Activated CD4-positive, alpha-beta T cell treated with anti-CD3 and anti-CD28 coated beads for 4 hours (primary cell): Measurements from ENCODE around the gene PKHD1.

Source experiments
- DNase-seq, 2 donors: peaks; one replicate each; pipeline ENCODE4 v3.0.0-alpha.2; 2020

The PKHD1 gene

DNA sequence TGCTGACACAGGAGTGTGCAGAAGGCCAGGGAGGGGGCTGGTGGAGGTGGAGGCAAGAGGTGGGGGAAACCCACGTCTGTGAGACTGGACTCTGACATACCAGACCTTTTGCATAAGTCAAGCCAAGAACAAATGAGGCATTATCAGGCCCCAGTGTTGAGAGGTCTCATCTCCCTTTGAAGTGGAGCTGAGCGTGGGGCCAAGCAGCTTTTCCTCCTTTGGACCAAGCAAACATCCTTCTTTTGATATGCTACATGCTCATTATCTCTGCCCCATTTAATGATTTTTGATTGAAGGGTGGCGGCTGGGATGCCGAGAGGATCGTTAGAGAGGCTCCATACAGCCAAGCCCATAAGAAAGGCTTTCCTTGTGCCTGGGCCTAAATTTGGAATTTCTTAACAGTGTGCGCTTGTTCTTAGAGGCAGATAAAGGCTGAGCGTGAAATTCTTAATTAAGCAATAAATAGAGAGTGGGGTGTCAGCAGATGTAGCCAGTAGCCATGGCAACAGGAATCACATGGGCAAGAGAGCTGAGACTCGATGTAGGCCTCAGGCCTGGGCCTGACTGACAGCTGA is 244.5 kb downstream of the PKHD1 start:
- DNase-seq, result no peak

DNA sequence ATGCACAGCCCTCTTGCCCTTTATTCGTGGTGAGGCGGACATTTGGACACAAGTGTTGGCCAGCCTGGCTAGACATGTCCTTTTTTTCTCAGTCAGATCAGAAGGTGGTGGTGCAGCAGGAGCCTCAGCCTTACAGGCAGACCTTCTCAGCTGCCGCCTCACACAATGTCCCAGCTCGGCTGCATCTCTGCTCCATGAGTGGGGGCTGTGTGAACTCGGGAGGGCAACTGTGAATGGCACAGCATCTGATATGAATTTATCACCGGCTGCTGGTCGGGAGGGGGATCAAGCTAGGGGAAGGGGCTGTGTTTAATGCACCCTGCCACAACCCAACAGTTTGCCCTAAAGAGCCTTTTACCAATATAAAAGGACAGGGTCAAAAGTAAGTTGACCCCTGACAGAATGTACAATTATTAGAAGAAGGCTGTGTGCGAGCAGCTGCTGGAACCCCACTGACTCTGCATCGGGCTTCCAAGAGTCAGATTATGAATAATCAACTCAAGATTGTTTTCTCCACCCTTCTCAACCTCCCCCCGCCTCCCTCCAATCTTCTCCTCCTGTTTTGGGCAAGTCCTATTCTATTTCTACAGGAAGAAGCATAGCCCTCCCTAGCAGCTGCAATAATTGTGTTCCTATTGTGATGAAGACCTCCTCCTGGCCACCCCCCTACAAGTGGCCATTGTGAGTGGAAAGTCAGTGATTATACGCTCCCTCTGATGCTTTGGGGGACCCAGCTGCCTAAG is 245.2 kb downstream of the PKHD1 start:
- DNase-seq, result no peak

DNA sequence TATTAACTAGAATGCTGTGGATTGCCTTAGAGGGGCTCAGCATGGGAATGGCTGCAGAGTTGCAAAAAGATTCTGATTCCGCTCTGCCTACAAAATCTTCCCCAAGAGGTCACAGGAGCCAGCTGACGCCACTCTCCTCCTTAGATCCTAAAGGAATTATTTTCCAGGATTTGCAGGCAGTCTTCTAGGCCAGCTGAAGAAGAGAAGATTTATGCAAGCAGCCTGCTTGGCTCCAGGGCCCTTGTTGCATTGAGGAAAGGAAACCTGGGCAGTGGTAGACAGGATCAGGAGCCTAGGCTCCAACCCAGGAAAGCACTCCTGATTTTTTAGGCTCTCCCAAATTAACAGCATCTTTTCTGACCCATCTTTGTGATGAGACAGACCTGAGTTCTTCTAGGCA is 245.8 kb downstream of the PKHD1 start:
- DNase-seq, result no peak

- no peak for DNase-seq
These were observed 247.6 kb downstream of the PKHD1 start for GRCh38 chr6:51839726-51840374.

DNA sequence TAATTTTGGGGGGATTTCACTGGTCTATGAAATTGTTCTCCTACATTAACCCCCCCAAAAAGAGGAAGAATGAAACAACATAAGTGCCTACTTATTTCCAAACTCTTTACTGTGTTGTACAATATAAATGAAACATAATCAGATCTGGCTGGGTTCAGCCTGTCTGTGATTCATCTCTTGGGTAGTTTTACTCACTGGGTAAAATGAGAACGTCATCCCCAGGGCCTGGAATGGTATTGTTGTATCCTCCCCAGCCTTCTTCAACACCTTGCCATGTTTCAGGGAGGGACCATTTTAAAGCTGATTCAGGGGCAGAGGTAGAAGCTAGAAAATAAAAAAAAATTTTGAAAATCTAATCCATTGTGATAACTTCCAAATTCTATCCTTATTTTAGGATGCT is 256.7 kb downstream of the PKHD1 start:
- DNase-seq, result no peak

DNA sequence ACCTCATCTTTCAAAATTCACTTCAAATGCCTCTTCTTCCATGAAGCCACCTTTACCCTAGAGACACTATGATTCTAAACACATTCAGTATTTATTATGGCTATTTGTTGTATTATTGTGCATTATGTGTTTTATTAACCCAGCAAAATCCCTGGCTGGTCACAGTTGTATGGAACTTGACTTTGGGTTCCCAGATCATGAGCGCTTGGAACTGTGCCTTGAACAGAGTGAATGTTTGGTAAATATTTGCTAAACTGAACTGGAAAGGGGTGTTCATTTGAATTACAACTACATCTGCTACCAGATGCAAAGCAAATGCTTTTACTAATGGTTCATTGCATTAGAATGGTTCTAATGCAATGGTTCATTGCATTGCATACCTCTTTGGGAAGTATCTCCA is 259.8 kb downstream of the PKHD1 start:
- DNase-seq, result no peak

GRCh38 chr6:51824940-51825339 is 262.5 kb downstream of the PKHD1 start:
- no peak for DNase-seq

DNA sequence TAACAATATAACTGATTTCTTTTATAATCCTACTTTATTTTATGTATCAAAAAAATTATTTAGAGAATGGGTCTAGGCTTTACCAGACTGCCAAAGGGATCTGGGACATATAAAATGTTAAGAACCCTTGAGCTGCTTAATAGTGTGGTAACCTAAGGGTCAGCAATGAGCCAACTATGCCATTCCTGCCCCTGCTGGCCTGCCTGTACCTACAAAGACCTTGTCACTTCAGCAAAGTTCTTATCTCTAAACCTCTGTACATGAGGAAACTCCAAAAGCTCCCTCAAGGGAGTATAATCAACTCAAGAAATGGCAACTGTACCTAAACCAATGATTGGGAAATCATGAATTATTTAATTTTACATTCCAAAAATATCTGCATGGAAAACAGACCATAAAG is 266.9 kb downstream of the PKHD1 start:
- DNase-seq, result no peak

GRCh38 chr6:51818520-51819022 is 268.8 kb downstream of the PKHD1 start:
- DNase-seq, result no peak

DNA sequence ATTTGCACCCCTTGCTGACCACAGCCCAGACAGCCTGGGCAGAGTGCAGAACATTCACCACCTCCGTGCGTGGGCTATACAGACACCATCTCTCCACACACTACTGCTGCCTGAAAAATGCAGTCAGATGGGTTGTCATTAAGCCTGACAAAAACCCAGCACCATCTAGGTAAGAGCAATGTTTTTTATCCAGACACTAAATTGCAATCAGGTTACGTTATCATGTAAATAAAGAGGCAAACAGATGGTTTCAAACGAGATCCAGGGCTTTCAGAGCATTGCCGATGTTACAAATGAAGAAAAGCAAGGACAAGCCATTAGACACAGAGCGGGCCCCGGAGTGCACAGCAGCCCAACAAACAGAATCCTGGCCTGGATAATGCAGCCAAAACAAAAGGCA is 269.6 kb downstream of the PKHD1 start:
- DNase-seq, result no peak

GRCh38 chr6:51814418-51814817 is 273.0 kb downstream of the PKHD1 start:
- no peak for DNase-seq

GRCh38 chr6:51813904-51814303 is 273.5 kb downstream of the PKHD1 start:
- no peak for DNase-seq

DNA sequence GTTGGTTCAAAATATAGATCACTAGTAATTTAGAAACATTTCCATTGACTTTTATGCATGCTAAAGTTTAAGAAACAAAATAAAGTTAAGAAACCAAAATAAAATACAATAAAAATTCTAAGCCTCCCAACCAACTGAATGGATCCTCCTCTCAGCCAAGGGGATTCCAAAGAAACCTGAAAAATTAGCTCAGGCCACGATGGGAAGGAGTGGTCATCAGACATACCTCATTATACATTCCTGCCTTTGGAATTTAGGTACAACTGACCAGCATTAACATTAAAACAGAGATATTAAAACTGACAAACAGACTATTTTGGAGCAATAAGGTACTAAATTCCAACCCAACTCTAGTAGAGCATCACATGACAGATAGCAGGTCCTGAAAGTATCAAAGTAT is 275.2 kb downstream of the PKHD1 start:
- DNase-seq, result no peak

GRCh38 chr6:51805517-51805916 is 281.9 kb downstream of the PKHD1 start:
- no peak for DNase-seq

DNA sequence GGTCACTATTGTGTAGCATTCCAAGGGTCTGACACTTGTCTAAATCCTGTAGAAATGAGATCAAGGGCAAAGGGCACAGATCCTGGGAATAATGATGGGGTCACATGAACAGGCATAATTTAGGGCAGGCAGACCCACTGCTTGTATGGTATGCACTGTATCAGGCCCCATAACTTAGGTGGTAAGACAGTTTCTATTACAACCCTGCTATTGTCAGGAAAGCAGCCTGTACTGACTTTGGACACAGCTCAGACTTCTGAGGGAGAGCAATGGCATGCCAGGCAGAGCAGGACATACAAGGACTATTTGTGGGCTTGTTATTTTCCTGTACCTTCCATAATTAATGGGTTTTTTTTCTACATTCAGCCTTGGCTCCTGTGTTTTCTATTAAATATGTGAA is 286.8 kb downstream of the PKHD1 start:
- DNase-seq, result no peak

DNA sequence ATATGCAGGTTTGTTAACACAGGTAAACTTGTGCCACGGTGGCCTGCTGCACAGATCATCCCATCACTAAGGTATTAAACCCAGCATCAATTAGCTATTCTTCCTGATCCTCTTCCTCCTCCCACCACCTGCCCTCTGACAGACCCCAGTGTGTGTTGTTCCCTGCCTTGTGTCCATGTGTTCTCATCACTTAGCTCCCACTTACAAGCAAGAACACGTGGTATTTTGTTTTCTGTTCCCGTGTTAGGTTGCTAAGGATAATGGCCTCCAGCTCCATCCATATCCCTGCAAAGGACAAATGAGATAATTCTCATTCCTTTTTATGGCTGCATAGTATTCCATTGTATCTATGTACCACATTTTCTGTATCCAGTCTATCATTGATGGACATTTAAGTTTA is 294.0 kb downstream of the PKHD1 start:
- no peak for DNase-seq

DNA sequence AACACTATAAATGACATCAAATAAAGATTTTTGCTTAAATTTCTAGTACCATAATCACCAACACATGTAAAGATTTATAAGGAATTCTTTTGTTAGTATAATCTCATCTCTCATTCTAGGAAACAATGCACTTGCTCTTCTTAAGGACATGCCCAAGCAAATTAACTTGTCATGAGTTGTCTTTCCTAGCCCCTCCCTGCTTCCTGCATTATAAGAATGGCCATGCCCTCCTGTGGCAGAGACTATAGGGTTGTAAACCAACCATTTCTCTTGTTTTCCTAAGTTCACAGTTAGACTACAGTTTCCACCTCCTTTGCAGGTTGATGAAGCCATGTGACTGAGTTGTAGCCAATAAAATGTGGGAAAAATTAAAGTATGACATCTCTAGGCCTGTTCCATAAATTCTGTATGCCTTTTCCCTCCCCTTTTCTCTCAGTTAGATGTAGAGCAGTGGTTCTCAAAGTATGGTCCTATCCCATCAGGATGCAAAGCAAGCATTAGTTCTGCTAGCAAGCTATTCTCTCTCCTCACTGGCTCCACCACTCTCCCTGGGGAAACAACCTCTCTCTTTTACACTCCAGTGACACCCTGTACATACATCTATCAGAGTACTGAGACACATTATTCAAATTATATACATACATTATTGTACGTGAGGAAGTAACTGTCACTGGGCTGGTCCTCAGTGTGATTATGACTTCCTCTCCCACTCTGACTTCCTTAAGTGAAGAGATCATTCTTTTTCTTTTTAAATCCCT is 295.0 kb downstream of the PKHD1 start:
- DNase-seq, result no peak

- no peak for DNase-seq
These were observed 296.5 kb downstream of the PKHD1 start for GRCh38 chr6:51790946-51791345.

- DNase-seq, result no peak
These were observed 299.3 kb downstream of the PKHD1 start for GRCh38 chr6:51788121-51788520.

DNA sequence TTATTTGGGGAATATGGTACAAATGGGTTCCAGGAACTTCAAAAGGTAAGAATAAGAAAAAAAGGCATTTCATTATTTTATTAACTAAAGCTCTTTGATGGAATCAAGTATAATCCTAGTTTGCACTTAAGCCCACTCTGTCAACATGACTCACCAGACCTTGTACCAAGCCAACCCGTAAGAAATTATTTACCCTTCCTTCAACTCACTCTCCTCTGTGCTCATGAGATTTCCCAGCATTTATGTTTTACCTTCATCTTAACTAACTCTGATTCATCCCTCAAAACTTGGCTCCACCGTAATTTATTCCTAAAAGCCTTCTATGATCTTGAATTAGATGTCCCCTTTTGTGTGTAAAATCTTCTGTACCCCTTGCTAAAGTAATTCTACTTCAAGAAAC is 308.7 kb downstream of the PKHD1 start:
- DNase-seq, result no peak

DNA sequence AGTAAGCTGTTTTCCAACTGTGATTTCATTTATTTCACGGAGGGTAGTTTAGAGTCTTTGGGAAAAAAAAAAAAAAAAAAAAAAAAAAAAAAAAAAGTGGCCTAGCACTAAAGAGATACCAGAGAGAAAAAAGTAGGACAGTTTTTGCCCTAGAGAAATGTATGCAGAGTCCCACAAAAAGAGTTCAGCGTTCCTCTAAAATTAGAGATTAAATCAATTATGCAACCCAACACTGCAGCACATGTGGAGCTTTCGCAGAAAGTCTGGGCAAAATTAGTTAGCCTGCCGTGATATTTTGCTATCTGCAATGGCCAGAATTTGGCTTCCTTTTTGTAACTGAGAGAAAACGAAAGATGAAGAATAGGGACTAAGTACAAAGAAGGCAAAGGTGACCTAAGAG is 309.8 kb downstream of the PKHD1 start:
- no peak for DNase-seq

- DNase-seq, result no peak
These were observed 311.2 kb downstream of the PKHD1 start for GRCh38 chr6:51775942-51776860.
